WTC11 (cell line): ENCODE data around the gene GSK3B.

Source experiments
- CREB1 ChIP-seq: sonication (generic); formaldehyde crosslinking; IDR thresholded peaks from 2 replicates; pipeline ENCODE4 v1.8.0; 2023; ENCODE audit warnings: mild to moderate bottlenecking, missing genetic modification reagents
- NFATC4 ChIP-seq: fragments of 250-450 bp; sonication (Bioruptor Pico); IDR thresholded peaks from 2 replicates; pipeline ENCODE4 v1.9.0; 2021; ENCODE audit warnings: mild to moderate bottlenecking
- NR2C2 ChIP-seq: sonication (generic); formaldehyde crosslinking; IDR thresholded peaks from 2 replicates; pipeline ENCODE4 v1.8.0; 2022; ENCODE audit warnings: mild to moderate bottlenecking, missing genetic modification reagents
- TF ChIP-seq, protein P1 (sequence below): sonication (generic); formaldehyde crosslinking; conservative IDR thresholded peaks from 2 replicates; pipeline ENCODE4 v1.8.1; 2022; ENCODE audit warnings: mild to moderate bottlenecking, missing genetic modification reagents
- TF ChIP-seq, protein P2 (sequence below): fragments of 200-600 bp; IDR thresholded peaks from 2 replicates; pipeline ENCODE4 v1.8.0; 2022; ENCODE audit warnings: antibody characterized with exemption
- TF ChIP-seq, protein P3 (sequence below): sonication (generic); formaldehyde crosslinking; IDR thresholded peaks from 2 replicates; pipeline ENCODE4 v1.8.1; 2023; ENCODE audit warnings: mild to moderate bottlenecking, missing genetic modification reagents, borderline replicate concordance
- TF ChIP-seq, protein P4 (sequence below): sonication (generic); formaldehyde crosslinking; IDR thresholded peaks from 2 replicates; pipeline ENCODE4 v1.8.1; 2023; ENCODE audit warnings: mild to moderate bottlenecking, missing genetic modification reagents, moderate library complexity
- TF ChIP-seq, protein P5 (sequence below): sonication (generic); formaldehyde crosslinking; IDR thresholded peaks from 2 replicates; pipeline ENCODE4 v1.8.1; 2022; ENCODE audit warnings: mild to moderate bottlenecking, missing genetic modification reagents, moderate library complexity, borderline replicate concordance

- TF ChIP-seq, protein P1, sequence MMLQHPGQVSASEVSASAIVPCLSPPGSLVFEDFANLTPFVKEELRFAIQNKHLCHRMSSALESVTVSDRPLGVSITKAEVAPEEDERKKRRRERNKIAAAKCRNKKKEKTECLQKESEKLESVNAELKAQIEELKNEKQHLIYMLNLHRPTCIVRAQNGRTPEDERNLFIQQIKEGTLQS = no peak
- TF ChIP-seq, protein P2, sequence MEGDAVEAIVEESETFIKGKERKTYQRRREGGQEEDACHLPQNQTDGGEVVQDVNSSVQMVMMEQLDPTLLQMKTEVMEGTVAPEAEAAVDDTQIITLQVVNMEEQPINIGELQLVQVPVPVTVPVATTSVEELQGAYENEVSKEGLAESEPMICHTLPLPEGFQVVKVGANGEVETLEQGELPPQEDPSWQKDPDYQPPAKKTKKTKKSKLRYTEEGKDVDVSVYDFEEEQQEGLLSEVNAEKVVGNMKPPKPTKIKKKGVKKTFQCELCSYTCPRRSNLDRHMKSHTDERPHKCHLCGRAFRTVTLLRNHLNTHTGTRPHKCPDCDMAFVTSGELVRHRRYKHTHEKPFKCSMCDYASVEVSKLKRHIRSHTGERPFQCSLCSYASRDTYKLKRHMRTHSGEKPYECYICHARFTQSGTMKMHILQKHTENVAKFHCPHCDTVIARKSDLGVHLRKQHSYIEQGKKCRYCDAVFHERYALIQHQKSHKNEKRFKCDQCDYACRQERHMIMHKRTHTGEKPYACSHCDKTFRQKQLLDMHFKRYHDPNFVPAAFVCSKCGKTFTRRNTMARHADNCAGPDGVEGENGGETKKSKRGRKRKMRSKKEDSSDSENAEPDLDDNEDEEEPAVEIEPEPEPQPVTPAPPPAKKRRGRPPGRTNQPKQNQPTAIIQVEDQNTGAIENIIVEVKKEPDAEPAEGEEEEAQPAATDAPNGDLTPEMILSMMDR = no peak
- TF ChIP-seq, protein P3, sequence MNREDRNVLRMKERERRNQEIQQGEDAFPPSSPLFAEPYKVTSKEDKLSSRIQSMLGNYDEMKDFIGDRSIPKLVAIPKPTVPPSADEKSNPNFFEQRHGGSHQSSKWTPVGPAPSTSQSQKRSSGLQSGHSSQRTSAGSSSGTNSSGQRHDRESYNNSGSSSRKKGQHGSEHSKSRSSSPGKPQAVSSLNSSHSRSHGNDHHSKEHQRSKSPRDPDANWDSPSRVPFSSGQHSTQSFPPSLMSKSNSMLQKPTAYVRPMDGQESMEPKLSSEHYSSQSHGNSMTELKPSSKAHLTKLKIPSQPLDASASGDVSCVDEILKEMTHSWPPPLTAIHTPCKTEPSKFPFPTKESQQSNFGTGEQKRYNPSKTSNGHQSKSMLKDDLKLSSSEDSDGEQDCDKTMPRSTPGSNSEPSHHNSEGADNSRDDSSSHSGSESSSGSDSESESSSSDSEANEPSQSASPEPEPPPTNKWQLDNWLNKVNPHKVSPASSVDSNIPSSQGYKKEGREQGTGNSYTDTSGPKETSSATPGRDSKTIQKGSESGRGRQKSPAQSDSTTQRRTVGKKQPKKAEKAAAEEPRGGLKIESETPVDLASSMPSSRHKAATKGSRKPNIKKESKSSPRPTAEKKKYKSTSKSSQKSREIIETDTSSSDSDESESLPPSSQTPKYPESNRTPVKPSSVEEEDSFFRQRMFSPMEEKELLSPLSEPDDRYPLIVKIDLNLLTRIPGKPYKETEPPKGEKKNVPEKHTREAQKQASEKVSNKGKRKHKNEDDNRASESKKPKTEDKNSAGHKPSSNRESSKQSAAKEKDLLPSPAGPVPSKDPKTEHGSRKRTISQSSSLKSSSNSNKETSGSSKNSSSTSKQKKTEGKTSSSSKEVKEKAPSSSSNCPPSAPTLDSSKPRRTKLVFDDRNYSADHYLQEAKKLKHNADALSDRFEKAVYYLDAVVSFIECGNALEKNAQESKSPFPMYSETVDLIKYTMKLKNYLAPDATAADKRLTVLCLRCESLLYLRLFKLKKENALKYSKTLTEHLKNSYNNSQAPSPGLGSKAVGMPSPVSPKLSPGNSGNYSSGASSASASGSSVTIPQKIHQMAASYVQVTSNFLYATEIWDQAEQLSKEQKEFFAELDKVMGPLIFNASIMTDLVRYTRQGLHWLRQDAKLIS (CRISPR knock-in tag) = no peak
- TF ChIP-seq NFATC4 (CRISPR knock-in tag) (no peak), CREB1 (no peak), NR2C2 (CRISPR knock-in tag) (no peak)
- TF ChIP-seq, protein P4, sequence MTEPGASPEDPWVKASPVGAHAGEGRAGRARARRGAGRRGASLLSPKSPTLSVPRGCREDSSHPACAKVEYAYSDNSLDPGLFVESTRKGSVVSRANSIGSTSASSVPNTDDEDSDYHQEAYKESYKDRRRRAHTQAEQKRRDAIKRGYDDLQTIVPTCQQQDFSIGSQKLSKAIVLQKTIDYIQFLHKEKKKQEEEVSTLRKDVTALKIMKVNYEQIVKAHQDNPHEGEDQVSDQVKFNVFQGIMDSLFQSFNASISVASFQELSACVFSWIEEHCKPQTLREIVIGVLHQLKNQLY (CRISPR knock-in tag) = no peak
- TF ChIP-seq, protein P5, sequence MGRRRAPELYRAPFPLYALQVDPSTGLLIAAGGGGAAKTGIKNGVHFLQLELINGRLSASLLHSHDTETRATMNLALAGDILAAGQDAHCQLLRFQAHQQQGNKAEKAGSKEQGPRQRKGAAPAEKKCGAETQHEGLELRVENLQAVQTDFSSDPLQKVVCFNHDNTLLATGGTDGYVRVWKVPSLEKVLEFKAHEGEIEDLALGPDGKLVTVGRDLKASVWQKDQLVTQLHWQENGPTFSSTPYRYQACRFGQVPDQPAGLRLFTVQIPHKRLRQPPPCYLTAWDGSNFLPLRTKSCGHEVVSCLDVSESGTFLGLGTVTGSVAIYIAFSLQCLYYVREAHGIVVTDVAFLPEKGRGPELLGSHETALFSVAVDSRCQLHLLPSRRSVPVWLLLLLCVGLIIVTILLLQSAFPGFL (CRISPR knock-in tag) = no peak
These were observed 235.3 kb downstream of the GSK3B start for GRCh38 chr3:119858957-119859356.
